Sigmoid colon (tissue), 7 donors: ENCODE results near the gene DCUN1D1. TPM values are rescaled to one million over a fixed set of nuclear protein-coding genes. Genes with fewer than 3 reads are reported as not detected.
A peak's percentile ranks its signal among the peaks of the same experiment; 100 is the strongest.

Source experiments
- DNase-seq: peaks from one replicate; pipeline ENCODE4 v3.0.0-alpha.2; 2019
- H3K27ac ChIP-seq, 4 donors: fragments of 200-600 bp; sonication (generic); one replicate each; pipeline ENCODE4 v1.5.1; 2016 to 2019; ENCODE audit warnings: mild to moderate bottlenecking in 1 of 4
- H3K27me3 ChIP-seq, 3 donors: fragments of 200-600 bp; sonication (generic); one replicate each; pipeline ENCODE4 v1.5.1; 2019; ENCODE audit warnings: mild to moderate bottlenecking in 1 of 3
- H3K36me3 ChIP-seq, 4 donors: fragments of 200-600 bp; sonication (generic); one replicate each; pipeline ENCODE4 v1.5.1; 2016 to 2019
- H3K4me1 ChIP-seq, 4 donors: fragments of 200-600 bp; sonication (generic); one replicate each; pipeline ENCODE4 v1.5.1; 2017 to 2019
- H3K4me3 ChIP-seq, 4 donors: fragments of 200-600 bp; sonication (generic); one replicate each; pipeline ENCODE4 v1.5.1; 2017 to 2019; ENCODE audit warnings: mild to moderate bottlenecking in 2 of 4, moderate library complexity in 1 of 4
- H3K9me3 ChIP-seq, 4 donors: fragments of 200-600 bp in 3 of 4; sonication (generic) in 3 of 4; one replicate each; pipeline versions ENCODE4 v1.5.1 to v1.6.1; 2013 to 2019
- EP300 ChIP-seq, 4 donors: sonication (generic); formaldehyde crosslinking; IDR thresholded peaks; one replicate each; pipeline ENCODE4 v1.6.1; 2017; ENCODE audit warnings: antibody characterized with exemption in 4 of 4
- POLR2A ChIP-seq, 2 donors: fragments of 450-650 bp; IDR thresholded peaks; one replicate each; pipeline ENCODE4 v1.6.1; 2016; ENCODE audit warnings: antibody characterized with exemption in 2 of 2, mild to moderate bottlenecking in 2 of 2, moderate library complexity in 2 of 2
- POLR2AphosphoS5 ChIP-seq, 4 donors: sonication (generic); formaldehyde crosslinking; IDR thresholded peaks; one replicate each; pipeline ENCODE4 v1.6.1; 2017; ENCODE audit warnings: antibody characterized with exemption in 4 of 4
- WGBS, 2 donors: extraction: QIAGEN DNeasy Blood & Tissue Kit; methylation state at CpG; one replicate each; pipeline ENCODE4 v1.1.7; 2013; 5-methylcytosine and 5-hydroxymethylcytosine counted together
- intact Hi-C: fragments of 100-400 bp; cut with DNase I; formaldehyde crosslinking; loops from one replicate; pipeline ENCODE4 v1.15.1; 2023
- polyA plus RNA-seq, 3 donors: library from polyadenylated mRNA; stranded (reverse); fragments of 200-250 nt; gene quantifications; one replicate each; pipeline ENCODE4 v1.2.3, GENCODE V29; 2013
- total RNA-seq, 4 donors: library from RNA; depleted of rRNA; stranded (reverse); fragments of >200 nt; gene quantifications; one replicate each; pipeline ENCODE4 v1.1.0, GENCODE V29; 2016
- TF ChIP-seq, protein P1 (sequence below), 4 experiments: fragments of 450-650 bp in 3 of 4; fragments of 200-600 bp in 1 of 4; IDR thresholded peaks; one replicate each; pipeline ENCODE4 v1.5.1; 2016 to 2019; ENCODE audit warnings: antibody characterized with exemption in 4 of 4, mild to moderate bottlenecking in 3 of 4, moderate library complexity in 2 of 4
- donor health status: healthy with polysubstance abuse.
- donor health status: Bipolar disorder and iron deficiency.
- donor health status: healthy.

Gene DCUN1D1
- total and polyA plus RNA-seq, 7 donors, result 9.4 to 47.1 (median 41.0) TPM

DNA sequence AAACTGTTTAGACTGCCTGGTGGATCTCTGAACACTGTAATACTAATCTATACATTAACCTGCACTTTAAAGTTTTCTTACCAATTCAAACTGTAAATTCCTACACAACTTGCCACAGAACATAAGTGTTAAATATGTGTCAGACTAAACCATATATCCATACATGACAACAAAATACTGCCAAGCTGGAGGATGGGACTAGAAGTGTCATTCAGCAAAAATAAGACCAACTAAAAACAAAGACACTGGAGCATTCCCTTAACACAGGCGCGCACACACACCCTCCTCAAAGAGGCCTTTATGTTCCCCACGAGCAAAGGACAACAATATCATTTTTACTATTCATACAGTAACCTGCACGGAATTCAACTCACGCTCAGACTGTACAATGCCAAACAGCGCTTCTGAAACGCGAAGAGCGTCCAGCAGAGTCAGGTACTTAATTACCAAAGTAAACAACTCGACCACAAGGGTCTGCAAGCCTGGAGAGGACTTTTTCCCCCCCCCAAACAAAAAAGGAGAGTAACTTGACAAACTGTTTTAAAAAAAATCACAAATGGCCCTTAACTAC lies 1.1 kb downstream of the DCUN1D1 start:
- Histone ChIP-seq H3K27me3 (no peaks in the 10 kb centered on the region), H3K4me3 (peak overlapping the region; percentile 63 to 100 (median 99)), H3K4me1 (peaks cover 0 to 25% (median 22%) of the 10 kb centered on the region in 4 donors), H3K36me3 (no peaks in the 10 kb centered on the region), H3K27ac (peak overlapping the region in 3 of 4 donors; percentile 94 to 95 (median 95)), H3K9me3 (no peaks in the 10 kb centered on the region)
- WGBS, 2 donors, result 2 to 5% methylated on average over 10 of the region's 10 CpGs
- intact Hi-C loops, result no loop called here
- TF ChIP-seq EP300 (IDR thresholded peaks at IDR 0.05) (no peak), POLR2AphosphoS5 (IDR thresholded peaks at IDR 0.05) (no peak), POLR2A (IDR thresholded peaks at IDR 0.05) (no peak)
- TF ChIP-seq, protein P1, sequence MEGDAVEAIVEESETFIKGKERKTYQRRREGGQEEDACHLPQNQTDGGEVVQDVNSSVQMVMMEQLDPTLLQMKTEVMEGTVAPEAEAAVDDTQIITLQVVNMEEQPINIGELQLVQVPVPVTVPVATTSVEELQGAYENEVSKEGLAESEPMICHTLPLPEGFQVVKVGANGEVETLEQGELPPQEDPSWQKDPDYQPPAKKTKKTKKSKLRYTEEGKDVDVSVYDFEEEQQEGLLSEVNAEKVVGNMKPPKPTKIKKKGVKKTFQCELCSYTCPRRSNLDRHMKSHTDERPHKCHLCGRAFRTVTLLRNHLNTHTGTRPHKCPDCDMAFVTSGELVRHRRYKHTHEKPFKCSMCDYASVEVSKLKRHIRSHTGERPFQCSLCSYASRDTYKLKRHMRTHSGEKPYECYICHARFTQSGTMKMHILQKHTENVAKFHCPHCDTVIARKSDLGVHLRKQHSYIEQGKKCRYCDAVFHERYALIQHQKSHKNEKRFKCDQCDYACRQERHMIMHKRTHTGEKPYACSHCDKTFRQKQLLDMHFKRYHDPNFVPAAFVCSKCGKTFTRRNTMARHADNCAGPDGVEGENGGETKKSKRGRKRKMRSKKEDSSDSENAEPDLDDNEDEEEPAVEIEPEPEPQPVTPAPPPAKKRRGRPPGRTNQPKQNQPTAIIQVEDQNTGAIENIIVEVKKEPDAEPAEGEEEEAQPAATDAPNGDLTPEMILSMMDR (IDR thresholded peaks at IDR 0.05), result no peak
- no peak for DNase-seq

DNA sequence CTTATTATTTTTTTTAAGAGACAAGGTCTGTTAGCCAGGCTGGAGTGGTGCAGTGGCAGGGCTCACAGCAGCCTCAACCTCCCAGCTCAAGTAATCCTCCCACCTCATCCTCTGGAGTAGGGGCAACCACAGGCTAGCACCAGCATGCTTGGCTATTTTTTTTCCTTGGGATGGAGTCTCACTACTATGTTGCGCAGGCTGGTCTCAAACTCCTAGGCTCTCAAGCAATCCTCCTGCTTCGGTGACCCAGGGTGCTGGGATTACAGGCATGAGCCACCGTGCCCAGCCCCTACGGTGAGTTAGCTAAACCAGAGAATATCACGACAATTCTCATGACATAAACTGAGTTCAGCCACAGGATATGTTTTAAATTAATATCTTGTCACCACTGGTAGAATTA lies 2.0 kb downstream of the DCUN1D1 start:
- H3K4me3 ChIP-seq, result no peak overlapping the region
- 84 to 87% methylated on average over 5 of the region's 5 CpGs for WGBS, 2 donors
- no peak overlapping the region for H3K27ac ChIP-seq
- no peaks in the 10 kb centered on the region for H3K9me3 ChIP-seq
- no peaks in the 10 kb centered on the region for H3K36me3 ChIP-seq
- peaks cover 0 to 25% (median 22%) of the 10 kb centered on the region in 4 donors for H3K4me1 ChIP-seq
- intact Hi-C loops, result no loop called here
- H3K27me3 ChIP-seq, result no peaks in the 10 kb centered on the region
- TF ChIP-seq, protein P1 (IDR thresholded peaks at IDR 0.05), result no peak
- TF ChIP-seq EP300 (IDR thresholded peaks at IDR 0.05) (no peak), POLR2A (IDR thresholded peaks at IDR 0.05) (no peak), POLR2AphosphoS5 (IDR thresholded peaks at IDR 0.05) (no peak)
- no peak for DNase-seq

DNA sequence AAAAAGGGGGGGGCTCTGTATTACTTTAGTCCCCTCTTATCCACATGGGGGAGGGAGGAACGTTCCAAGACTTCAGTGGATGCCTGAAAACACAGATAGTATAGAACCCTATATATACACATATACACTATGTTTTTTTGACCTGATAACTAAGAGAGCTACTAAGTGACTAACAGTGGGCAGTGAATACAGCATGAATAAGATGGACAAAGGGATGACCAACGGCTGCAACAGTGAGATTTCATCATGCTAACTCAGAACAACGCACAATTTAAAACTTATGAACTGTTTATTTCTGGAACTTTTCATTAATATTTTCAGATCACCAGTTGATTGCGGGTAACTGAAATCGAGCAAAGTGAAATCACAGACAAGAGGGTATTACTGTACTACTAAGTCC lies 7.3 kb downstream of the DCUN1D1 start:
- DNase-seq, result no peak
- Histone ChIP-seq H3K4me3 (no peak overlapping the region), H3K27me3 (no peaks in the 10 kb centered on the region), H3K36me3 (no peaks in the 10 kb centered on the region), H3K9me3 (no peaks in the 10 kb centered on the region), H3K27ac (no peak overlapping the region), H3K4me1 (peaks cover 0 to 22% (median 18%) of the 10 kb centered on the region in 4 donors)
- intact Hi-C loops, result no loop called here
- no peak for TF ChIP-seq POLR2A (IDR thresholded peaks at IDR 0.05)
- TF ChIP-seq, protein P1 (IDR thresholded peaks at IDR 0.05), result no peak
- TF ChIP-seq POLR2AphosphoS5 (IDR thresholded peaks at IDR 0.05), result no peak
- WGBS, 2 donors, result 96 to 97% methylated on average over 5 of the region's 5 CpGs

DNA sequence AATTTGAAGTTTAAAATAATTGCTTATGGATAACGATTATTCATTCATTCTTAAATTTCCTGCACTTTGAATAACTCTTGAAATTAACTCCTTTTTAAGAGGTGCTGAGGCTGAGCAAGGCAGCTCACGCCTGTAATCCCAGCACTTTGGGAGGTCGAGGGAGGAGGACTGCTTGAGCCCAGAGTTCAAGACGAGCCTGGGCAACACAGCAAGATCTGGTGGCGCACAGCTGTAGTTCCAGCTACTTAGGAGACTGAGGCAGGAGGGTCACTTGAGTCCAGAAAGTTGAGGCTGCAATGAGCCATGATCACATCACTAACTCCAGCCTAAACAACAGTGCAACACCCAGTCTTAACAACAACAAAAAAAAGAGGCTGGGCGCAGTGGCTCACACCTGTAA lies 8.0 kb downstream of the DCUN1D1 start:
- H3K36me3 ChIP-seq, result no peaks in the 10 kb centered on the region
- no peaks in the 10 kb centered on the region for H3K9me3 ChIP-seq
- H3K27me3 ChIP-seq, result no peaks in the 10 kb centered on the region
- 88 to 90% methylated on average over 6 of the region's 6 CpGs for WGBS, 2 donors
- no peak for DNase-seq
- intact Hi-C loops, result no loop called here
- H3K27ac ChIP-seq, result no peak overlapping the region
- H3K4me3 ChIP-seq, result no peak overlapping the region
- H3K4me1 ChIP-seq, result peaks cover 0 to 26% (median 23%) of the 10 kb centered on the region in 4 donors
- TF ChIP-seq, protein P1 (IDR thresholded peaks at IDR 0.05), result no peak
- TF ChIP-seq POLR2AphosphoS5 (IDR thresholded peaks at IDR 0.05) (no peak), POLR2A (IDR thresholded peaks at IDR 0.05) (no peak), EP300 (IDR thresholded peaks at IDR 0.05) (no peak)

DNA sequence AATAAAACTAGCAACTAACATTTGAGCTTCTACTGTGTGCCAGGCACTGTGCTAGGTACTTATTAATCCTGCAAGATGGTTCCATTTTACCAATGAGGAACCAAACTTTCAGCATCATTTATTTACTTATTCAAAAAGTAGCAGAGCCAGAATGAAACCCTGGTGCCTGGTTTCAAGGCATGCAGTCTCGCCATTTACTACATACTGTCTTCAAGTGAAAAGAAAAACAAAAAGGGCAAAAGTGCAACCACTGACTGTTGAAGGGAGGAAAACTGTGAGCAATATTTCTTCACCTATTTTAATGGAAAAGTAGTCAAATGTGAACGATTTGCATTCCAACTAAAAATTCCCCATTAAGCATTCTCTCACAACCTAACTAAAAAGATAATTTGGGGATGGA lies 8.7 kb downstream of the DCUN1D1 start:
- no peak for DNase-seq
- no peak overlapping the region for H3K27ac ChIP-seq
- WGBS, 2 donors, result 67 to 68% methylated on average over 2 of the region's 2 CpGs

More for the DNA sequence above, 8.7 kb downstream of the DCUN1D1 start:
- intact Hi-C loops, result no loop called here
- Histone ChIP-seq H3K36me3 (no peaks in the 10 kb centered on the region), H3K4me3 (no peak overlapping the region), H3K4me1 (peaks cover 0 to 32% (median 30%) of the 10 kb centered on the region in 4 donors), H3K9me3 (no peaks in the 10 kb centered on the region), H3K27me3 (no peaks in the 10 kb centered on the region)
- TF ChIP-seq, protein P1 (IDR thresholded peaks at IDR 0.05), result no peak
- TF ChIP-seq POLR2A (IDR thresholded peaks at IDR 0.05) (no peak), EP300 (IDR thresholded peaks at IDR 0.05) (no peak), POLR2AphosphoS5 (IDR thresholded peaks at IDR 0.05) (no peak)
